Nephron (organoid): ENCODE data around the gene SNX27.
A peak's percentile ranks its signal among the peaks of the same experiment; 100 is the strongest.
"Not testable (repeated sequence)": the region's sequence is repeated elsewhere in the genome, so short reads cannot be mapped to it uniquely, and the experiment has no call there.

ENCODE experiments used
- H3K27ac Mint-ChIP-seq, 3 experiments: 2 replicates each; pipeline ENCODE4 v1.8.0; 2020; ENCODE audit warnings: mixed read lengths in 3 of 3, mild to moderate bottlenecking in 2 of 3, moderate library complexity in 1 of 3
- H3K27me3 Mint-ChIP-seq: 2 replicates; pipeline ENCODE4 v1.8.0; 2021; ENCODE audit warnings: low read depth, mild to moderate bottlenecking, moderate library complexity, mixed read lengths
- H3K36me3 Mint-ChIP-seq: 2 replicates; pipeline ENCODE4 v1.8.0; 2020; ENCODE audit warnings: low read depth, mixed read lengths
- H3K4me1 Mint-ChIP-seq: 2 replicates; pipeline ENCODE4 v1.8.0; 2020; ENCODE audit warnings: mixed read lengths
- H3K4me3 Mint-ChIP-seq, 3 experiments: 2 replicates each; pipeline ENCODE4 v1.8.0; 2020; ENCODE audit warnings: mild to moderate bottlenecking in 3 of 3, mixed read lengths in 3 of 3, moderate library complexity in 2 of 3
- H3K9me3 Mint-ChIP-seq: 2 replicates; pipeline ENCODE4 v1.8.0; 2020; ENCODE audit warnings: mixed read lengths
- CTCF ChIP-seq, 3 experiments: fragments of 200-600 bp; sonication (generic); IDR thresholded peaks; one replicate each; pipeline ENCODE4 v1.5.0; 2021; ENCODE audit warnings: antibody characterized with exemption in 3 of 3; ENCODE audit not compliant: unreplicated experiment in 3 of 3

The SNX27 gene

GRCh38 chr1:151585622-151586021, 26.2 kb upstream of the SNX27 start:
- Mint-ChIP-seq H3K4me3 (no peak overlapping the region), H3K27ac (peak overlapping the region; percentile 38 to 80 (median 46)), H3K36me3 (no peaks in the 10 kb centered on the region), H3K4me1 (peaks cover 53% of the 10 kb centered on the region), H3K27me3 (no peaks in the 10 kb centered on the region), H3K9me3 (peaks cover 5% of the 10 kb centered on the region)
- TF ChIP-seq CTCF (IDR thresholded peaks at IDR 0.05; ENCODE audit: unreplicated experiment in 3 of 3) = no peak

- no peak overlapping the region for H3K4me3 Mint-ChIP-seq
- peaks cover 13% of the 10 kb centered on the region for H3K9me3 Mint-ChIP-seq
- H3K36me3 Mint-ChIP-seq = no peaks in the 10 kb centered on the region
- H3K27ac Mint-ChIP-seq = no peak overlapping the region
- H3K4me1 Mint-ChIP-seq = peaks cover 9% of the 10 kb centered on the region
- peaks cover 11% of the 10 kb centered on the region for H3K27me3 Mint-ChIP-seq
- TF ChIP-seq CTCF (IDR thresholded peaks at IDR 0.05; ENCODE audit: unreplicated experiment in 3 of 3) = no peak
Measured at GRCh38 chr1:151590961-151591360, 20.9 kb upstream of the SNX27 start.

- peaks cover 16% of the 10 kb centered on the region for H3K9me3 Mint-ChIP-seq
- peak overlapping the region in 1 of 3 experiments; percentile 11 for H3K27ac Mint-ChIP-seq
- H3K4me3 Mint-ChIP-seq = peak overlapping the region; percentile 43 to 53 (median 48)
- peaks cover 11% of the 10 kb centered on the region for H3K27me3 Mint-ChIP-seq
- H3K4me1 Mint-ChIP-seq = peaks cover 9% of the 10 kb centered on the region
- no peak for TF ChIP-seq CTCF (IDR thresholded peaks at IDR 0.05; ENCODE audit: unreplicated experiment in 3 of 3)
- no peaks in the 10 kb centered on the region for H3K36me3 Mint-ChIP-seq
Measured at GRCh38 chr1:151593730-151594129, 18.1 kb upstream of the SNX27 start.

- Mint-ChIP-seq H3K36me3 (no peaks in the 10 kb centered on the region), H3K4me1 (peaks cover 9% of the 10 kb centered on the region), H3K27ac (peak overlapping the region in 2 of 3 experiments; percentile 11 to 40), H3K27me3 (peaks cover 11% of the 10 kb centered on the region), H3K4me3 (peak overlapping the region; percentile 43 to 53 (median 48)), H3K9me3 (peaks cover 19% of the 10 kb centered on the region)
- TF ChIP-seq CTCF (IDR thresholded peaks at IDR 0.05; ENCODE audit: unreplicated experiment in 3 of 3) = peak; percentile 90 to 93 (median 91)
Measured at GRCh38 chr1:151594143-151594625, 17.7 kb upstream of the SNX27 start.

- Mint-ChIP-seq H3K4me3 (no peak overlapping the region), H3K9me3 (peaks cover 9% of the 10 kb centered on the region), H3K36me3 (no peaks in the 10 kb centered on the region), H3K27ac (peak overlapping the region; percentile 15 to 79 (median 53)), H3K4me1 (peaks cover 9% of the 10 kb centered on the region), H3K27me3 (peaks cover 11% of the 10 kb centered on the region)
- no peak for TF ChIP-seq CTCF (IDR thresholded peaks at IDR 0.05; ENCODE audit: unreplicated experiment in 3 of 3)
Measured at GRCh38 chr1:151596166-151596953, 15.5 kb upstream of the SNX27 start.

- not testable (repeated sequence) for H3K36me3 Mint-ChIP-seq, H3K4me3 Mint-ChIP-seq, H3K27ac Mint-ChIP-seq
Measured at GRCh38 chr1:151602550-151602949, 9.3 kb upstream of the SNX27 start.

More at GRCh38 chr1:151602550-151602949, 9.3 kb upstream of the SNX27 start:
- not testable (repeated sequence) for H3K9me3 Mint-ChIP-seq, H3K4me1 Mint-ChIP-seq, H3K27me3 Mint-ChIP-seq
